HUES48 (cell line): ENCODE data around the gene DSCAM.

ENCODE experiments used
- H3K27ac ChIP-seq: one replicate; pipeline ENCODE4 v1.7.0; 2013; ENCODE audit warnings: low read depth, low read length, inconsistent platforms
- H3K27me3 ChIP-seq: 2 replicates; pipeline ENCODE4 v1.6.1; 2013; ENCODE audit warnings: mild to moderate bottlenecking, low read length; ENCODE audit not compliant: control insufficient read depth, insufficient read depth
- H3K36me3 ChIP-seq: 2 replicates; pipeline ENCODE4 v1.6.1; 2013; ENCODE audit warnings: low read length; ENCODE audit not compliant: control insufficient read depth, insufficient read depth
- H3K4me1 ChIP-seq: 2 replicates; pipeline ENCODE4 v1.6.1; 2013; ENCODE audit warnings: mild to moderate bottlenecking, low read length; ENCODE audit not compliant: control insufficient read depth, insufficient read depth
- H3K4me3 ChIP-seq: 2 replicates; pipeline ENCODE4 v1.5.1; 2013; ENCODE audit warnings: mild to moderate bottlenecking, low read depth, low read length
- H3K9ac ChIP-seq: 2 replicates; pipeline ENCODE4 v1.6.1; 2013; ENCODE audit warnings: mild to moderate bottlenecking, low read depth, low read length, moderate library complexity
- H3K9me3 ChIP-seq: 2 replicates; pipeline ENCODE4 v1.6.1; 2013; ENCODE audit warnings: low read length; ENCODE audit not compliant: control insufficient read depth, insufficient read depth

The DSCAM gene

GRCh38 chr21:40504825-40505224 is 342.1 kb downstream of the DSCAM start:
- no peak overlapping the region for H3K9ac ChIP-seq
- no peak overlapping the region for H3K4me3 ChIP-seq
- H3K27ac ChIP-seq = no peak overlapping the region

GRCh38 chr21:40496116-40496515 is 350.8 kb downstream of the DSCAM start:
- no peaks in the 10 kb centered on the region for H3K27me3 ChIP-seq
- H3K36me3 ChIP-seq = no peaks in the 10 kb centered on the region
- no peak overlapping the region for H3K27ac ChIP-seq
- no peaks in the 10 kb centered on the region for H3K9me3 ChIP-seq
- H3K9ac ChIP-seq = no peak overlapping the region
- no peaks in the 10 kb centered on the region for H3K4me1 ChIP-seq
- no peak overlapping the region for H3K4me3 ChIP-seq

More at GRCh38 chr21:40504825-40505224, 342.1 kb downstream of the DSCAM start:
- H3K27me3 ChIP-seq = no peaks in the 10 kb centered on the region
- no peaks in the 10 kb centered on the region for H3K4me1 ChIP-seq
- H3K9me3 ChIP-seq = no peaks in the 10 kb centered on the region
- H3K36me3 ChIP-seq = no peaks in the 10 kb centered on the region

- H3K27me3 ChIP-seq = no peaks in the 10 kb centered on the region
- no peaks in the 10 kb centered on the region for H3K9me3 ChIP-seq
- H3K4me1 ChIP-seq = no peaks in the 10 kb centered on the region
- H3K36me3 ChIP-seq = no peaks in the 10 kb centered on the region
- no peak overlapping the region for H3K27ac ChIP-seq
- H3K4me3 ChIP-seq = no peak overlapping the region
- no peak overlapping the region for H3K9ac ChIP-seq
These were observed 356.6 kb downstream of the DSCAM start for GRCh38 chr21:40490408-40490807.

- Histone ChIP-seq H3K27me3 (no peaks in the 10 kb centered on the region), H3K4me3 (no peak overlapping the region), H3K4me1 (no peaks in the 10 kb centered on the region), H3K27ac (no peak overlapping the region), H3K36me3 (no peaks in the 10 kb centered on the region), H3K9me3 (no peaks in the 10 kb centered on the region), H3K9ac (no peak overlapping the region)
These were observed 358.0 kb downstream of the DSCAM start for GRCh38 chr21:40489001-40489400.

GRCh38 chr21:40481764-40482163 is 365.2 kb downstream of the DSCAM start:
- Histone ChIP-seq H3K4me3 (no peak overlapping the region), H3K4me1 (no peaks in the 10 kb centered on the region), H3K36me3 (no peaks in the 10 kb centered on the region), H3K9ac (no peak overlapping the region), H3K9me3 (no peaks in the 10 kb centered on the region), H3K27me3 (no peaks in the 10 kb centered on the region), H3K27ac (no peak overlapping the region)

- Histone ChIP-seq H3K9me3 (no peaks in the 10 kb centered on the region), H3K36me3 (no peaks in the 10 kb centered on the region), H3K4me1 (no peaks in the 10 kb centered on the region)
These were observed 372.4 kb downstream of the DSCAM start for GRCh38 chr21:40474513-40474912.

GRCh38 chr21:40472013-40472412 is 374.9 kb downstream of the DSCAM start:
- no peak overlapping the region for H3K4me3 ChIP-seq
- H3K4me1 ChIP-seq = no peaks in the 10 kb centered on the region
- H3K9ac ChIP-seq = no peak overlapping the region
- H3K27me3 ChIP-seq = no peaks in the 10 kb centered on the region
- no peak overlapping the region for H3K27ac ChIP-seq
- no peaks in the 10 kb centered on the region for H3K9me3 ChIP-seq
- no peaks in the 10 kb centered on the region for H3K36me3 ChIP-seq

More at GRCh38 chr21:40474513-40474912, 372.4 kb downstream of the DSCAM start:
- Histone ChIP-seq H3K27me3 (no peaks in the 10 kb centered on the region), H3K9ac (no peak overlapping the region), H3K27ac (no peak overlapping the region), H3K4me3 (no peak overlapping the region)

- no peak overlapping the region for H3K27ac ChIP-seq
- no peaks in the 10 kb centered on the region for H3K4me1 ChIP-seq
- no peak overlapping the region for H3K4me3 ChIP-seq
- no peaks in the 10 kb centered on the region for H3K9me3 ChIP-seq
- H3K9ac ChIP-seq = no peak overlapping the region
- no peaks in the 10 kb centered on the region for H3K27me3 ChIP-seq
- no peaks in the 10 kb centered on the region for H3K36me3 ChIP-seq
These were observed 375.9 kb downstream of the DSCAM start for GRCh38 chr21:40471103-40471502.

- no peak overlapping the region for H3K9ac ChIP-seq
- no peaks in the 10 kb centered on the region for H3K9me3 ChIP-seq
- H3K27me3 ChIP-seq = no peaks in the 10 kb centered on the region
- no peaks in the 10 kb centered on the region for H3K36me3 ChIP-seq
- no peaks in the 10 kb centered on the region for H3K4me1 ChIP-seq
- no peak overlapping the region for H3K4me3 ChIP-seq
- H3K27ac ChIP-seq = no peak overlapping the region
These were observed 380.0 kb downstream of the DSCAM start for GRCh38 chr21:40466893-40467483.

GRCh38 chr21:40465382-40465781 is 381.6 kb downstream of the DSCAM start:
- no peaks in the 10 kb centered on the region for H3K27me3 ChIP-seq
- no peak overlapping the region for H3K4me3 ChIP-seq

GRCh38 chr21:40463176-40463575 is 383.8 kb downstream of the DSCAM start:
- no peak overlapping the region for H3K27ac ChIP-seq

More at GRCh38 chr21:40465382-40465781, 381.6 kb downstream of the DSCAM start:
- no peaks in the 10 kb centered on the region for H3K36me3 ChIP-seq
- no peaks in the 10 kb centered on the region for H3K4me1 ChIP-seq
- no peaks in the 10 kb centered on the region for H3K9me3 ChIP-seq
- H3K27ac ChIP-seq = no peak overlapping the region
- no peak overlapping the region for H3K9ac ChIP-seq

More at GRCh38 chr21:40463176-40463575, 383.8 kb downstream of the DSCAM start:
- Histone ChIP-seq H3K36me3 (no peaks in the 10 kb centered on the region), H3K4me1 (no peaks in the 10 kb centered on the region), H3K4me3 (no peak overlapping the region), H3K27me3 (no peaks in the 10 kb centered on the region), H3K9me3 (no peaks in the 10 kb centered on the region), H3K9ac (no peak overlapping the region)
